NCI-H345 treated with DMSO at 0.1 percent for 48 hours (cell line): Measurements from ENCODE around the gene PTPRD.
"Not testable (repeated sequence)": the region's sequence is repeated elsewhere in the genome, so short reads cannot be mapped to it uniquely, and the experiment has no call there.

Experiments
- DNase-seq: peaks from one replicate; lab custom pipeline; 2025; ENCODE audit not compliant: unreplicated experiment; lab: John Stamatoyannopoulos, UW

PTPRD gene

GRCh38 chr9:8943392-8943791 is 1669.4 kb downstream of the PTPRD start:
- no peak for DNase-seq

GRCh38 chr9:8940650-8941049 is 1672.2 kb downstream of the PTPRD start:
- no peak for DNase-seq

- no peak for DNase-seq
Observed at GRCh38 chr9:8926461-8926860, 1686.3 kb downstream of the PTPRD start.

- DNase-seq, result no peak
Observed at GRCh38 chr9:8924562-8924961, 1688.2 kb downstream of the PTPRD start.

- not testable (repeated sequence) for DNase-seq
Observed at GRCh38 chr9:8920478-8921183, 1692.2 kb downstream of the PTPRD start.

- DNase-seq, result peak; percentile 70
Observed at GRCh38 chr9:8917956-8918739, 1694.7 kb downstream of the PTPRD start.

GRCh38 chr9:8916771-8917170 is 1696.0 kb downstream of the PTPRD start:
- DNase-seq, result no peak

- no peak for DNase-seq
Observed at GRCh38 chr9:8907868-8908267, 1704.9 kb downstream of the PTPRD start.

GRCh38 chr9:8905731-8906130 is 1707.1 kb downstream of the PTPRD start:
- DNase-seq, result no peak

GRCh38 chr9:8904771-8905515 is 1707.9 kb downstream of the PTPRD start:
- no peak for DNase-seq

GRCh38 chr9:8903077-8903476 is 1709.7 kb downstream of the PTPRD start:
- no peak for DNase-seq

- no peak for DNase-seq
Observed at GRCh38 chr9:8901146-8901545, 1711.7 kb downstream of the PTPRD start.

- no peak for DNase-seq
Observed at GRCh38 chr9:8899511-8899910, 1713.3 kb downstream of the PTPRD start.

GRCh38 chr9:8895861-8896224 is 1717.0 kb downstream of the PTPRD start:
- peak; percentile 14 for DNase-seq

GRCh38 chr9:8895106-8895860 is 1717.5 kb downstream of the PTPRD start:
- no peak for DNase-seq

- no peak for DNase-seq
Observed at GRCh38 chr9:8890695-8891094, 1722.1 kb downstream of the PTPRD start.

- no peak for DNase-seq
Observed at GRCh38 chr9:8889100-8889499, 1723.7 kb downstream of the PTPRD start.

GRCh38 chr9:8888591-8888990 is 1724.2 kb downstream of the PTPRD start:
- DNase-seq, result no peak

- DNase-seq, result no peak
Observed at GRCh38 chr9:8887369-8887768, 1725.4 kb downstream of the PTPRD start.

- DNase-seq, result no peak
Observed at GRCh38 chr9:8883321-8883720, 1729.5 kb downstream of the PTPRD start.

GRCh38 chr9:8880060-8880459 is 1732.7 kb downstream of the PTPRD start:
- DNase-seq, result no peak
